Activated CD8-positive, alpha-beta memory T cell treated with anti-CD3 and anti-CD28 coated beads for 48 hours (primary cell): Measurements from ENCODE around the gene SETD7.
"Not testable (repeated sequence)": the region's sequence is repeated elsewhere in the genome, so short reads cannot be mapped to it uniquely, and the experiment has no call there.

Experiments
- DNase-seq, 3 experiments: peaks; one replicate each; pipeline ENCODE4 v3.0.0-alpha.2; 2020; ENCODE audit warnings: low read depth in 2 of 3, low spot score in 2 of 3

SETD7 gene

DNA sequence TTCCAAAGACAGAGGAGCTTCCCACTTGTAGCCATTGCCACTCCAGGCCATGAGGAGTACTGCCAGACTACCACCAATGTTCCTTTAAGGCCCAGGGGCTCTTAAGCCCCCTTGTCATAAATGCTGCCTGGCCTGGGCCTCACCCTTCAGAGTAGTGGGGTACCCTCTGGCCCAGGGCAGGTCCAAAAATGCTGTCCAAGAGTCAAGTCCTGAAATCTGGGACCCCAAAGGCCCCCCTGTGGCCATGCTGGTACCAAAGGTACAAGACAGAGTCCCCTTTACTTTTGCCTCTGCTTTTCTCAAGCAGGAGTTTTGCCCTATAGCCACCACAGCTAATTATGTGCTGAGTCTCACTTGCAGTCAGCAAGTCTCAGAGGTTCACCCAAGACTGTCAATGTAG is 85.7 kb downstream of the SETD7 start:
- no peak for DNase-seq

DNA sequence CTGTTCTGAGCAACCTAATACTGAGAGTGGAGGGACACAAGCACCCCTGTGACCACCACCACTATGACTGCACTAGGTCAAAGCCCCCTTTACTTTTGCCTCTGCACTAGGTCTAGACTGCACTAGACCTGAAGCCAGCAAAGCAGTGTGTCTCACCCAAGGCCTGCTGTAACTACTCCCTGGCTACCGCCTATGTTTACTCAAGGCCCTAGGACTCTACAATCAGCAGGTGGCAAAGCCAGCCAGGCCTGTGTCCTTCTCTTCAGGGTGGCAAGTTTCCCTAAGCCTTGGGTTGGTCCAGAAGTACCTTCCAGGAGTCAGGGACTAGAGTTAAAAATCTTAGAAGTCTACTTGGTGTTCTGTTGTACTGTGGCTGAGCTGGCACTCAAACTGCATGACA is 86.2 kb downstream of the SETD7 start:
- no peak for DNase-seq

DNA sequence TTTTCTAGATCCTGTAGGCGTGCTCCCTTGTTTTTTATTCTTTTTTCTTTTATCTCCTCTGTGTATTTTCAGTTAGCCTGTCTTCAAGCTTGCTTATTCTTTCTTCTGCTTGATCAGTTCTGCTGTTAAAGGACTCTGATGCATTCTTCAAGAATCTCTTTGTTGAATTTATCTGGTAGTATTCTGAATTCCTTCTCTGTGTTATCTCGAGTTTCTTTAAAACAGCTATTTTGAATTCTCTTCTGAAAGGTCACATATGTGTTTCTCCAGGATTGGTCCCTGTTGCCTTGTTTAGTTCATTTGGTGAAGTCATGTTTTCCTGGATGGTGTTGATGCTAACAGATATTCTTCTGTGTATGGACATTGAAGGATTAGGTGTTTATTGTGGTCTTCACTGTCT is 86.8 kb downstream of the SETD7 start:
- no peak for DNase-seq

DNA sequence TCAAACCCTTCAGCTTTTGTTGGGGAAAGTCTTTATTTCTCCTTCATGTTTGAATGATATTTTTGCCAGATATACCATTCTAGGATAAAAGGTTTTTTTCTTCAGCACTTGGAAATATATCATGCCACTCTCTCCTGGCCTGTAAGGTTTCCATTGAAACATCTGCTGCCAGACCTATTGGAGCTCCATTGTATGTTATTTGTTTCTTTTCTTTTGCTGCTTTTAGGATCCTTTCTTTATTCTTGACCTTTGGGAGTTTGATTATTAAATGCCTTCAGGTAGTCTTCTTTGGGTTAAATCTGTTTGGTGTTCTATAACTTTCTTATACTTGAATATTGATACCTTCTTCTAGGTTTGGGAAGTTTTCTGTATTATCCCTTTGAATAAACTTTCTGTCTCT is 87.3 kb downstream of the SETD7 start:
- DNase-seq = not testable (repeated sequence)

- DNase-seq = no peak
Measured at GRCh38 chr4:139465922-139466321, 90.1 kb downstream of the SETD7 start.

- DNase-seq = not testable (repeated sequence)
Measured at GRCh38 chr4:139464512-139464911, 91.5 kb downstream of the SETD7 start.

- no peak for DNase-seq
Measured at GRCh38 chr4:139461022-139461628, 94.9 kb downstream of the SETD7 start.

GRCh38 chr4:139460565-139460964 is 95.5 kb downstream of the SETD7 start:
- DNase-seq = no peak

GRCh38 chr4:139458999-139459398 is 97.0 kb downstream of the SETD7 start:
- DNase-seq = no peak

DNA sequence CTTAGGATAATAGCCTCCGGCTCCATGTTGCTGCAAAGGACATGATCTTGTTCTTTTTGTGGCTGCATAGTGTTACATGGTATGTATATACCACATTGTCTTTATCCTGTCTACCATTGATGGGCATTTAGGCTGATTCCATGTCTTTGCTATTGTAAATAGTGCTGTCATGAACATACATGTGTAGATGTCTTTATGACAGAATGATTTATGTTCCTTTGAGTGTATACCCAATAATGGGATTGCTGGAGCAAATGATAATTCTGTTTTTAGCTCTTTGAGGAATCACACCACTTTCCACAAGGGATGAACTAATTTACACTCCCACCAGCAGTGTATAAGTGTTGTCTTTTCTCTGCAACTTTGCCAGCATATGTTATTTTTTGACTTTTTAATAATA is 97.5 kb downstream of the SETD7 start:
- no peak for DNase-seq

GRCh38 chr4:139457318-139457717 is 98.7 kb downstream of the SETD7 start:
- DNase-seq = no peak

- DNase-seq = no peak
Measured at GRCh38 chr4:139455126-139455538, 100.9 kb downstream of the SETD7 start.

DNA sequence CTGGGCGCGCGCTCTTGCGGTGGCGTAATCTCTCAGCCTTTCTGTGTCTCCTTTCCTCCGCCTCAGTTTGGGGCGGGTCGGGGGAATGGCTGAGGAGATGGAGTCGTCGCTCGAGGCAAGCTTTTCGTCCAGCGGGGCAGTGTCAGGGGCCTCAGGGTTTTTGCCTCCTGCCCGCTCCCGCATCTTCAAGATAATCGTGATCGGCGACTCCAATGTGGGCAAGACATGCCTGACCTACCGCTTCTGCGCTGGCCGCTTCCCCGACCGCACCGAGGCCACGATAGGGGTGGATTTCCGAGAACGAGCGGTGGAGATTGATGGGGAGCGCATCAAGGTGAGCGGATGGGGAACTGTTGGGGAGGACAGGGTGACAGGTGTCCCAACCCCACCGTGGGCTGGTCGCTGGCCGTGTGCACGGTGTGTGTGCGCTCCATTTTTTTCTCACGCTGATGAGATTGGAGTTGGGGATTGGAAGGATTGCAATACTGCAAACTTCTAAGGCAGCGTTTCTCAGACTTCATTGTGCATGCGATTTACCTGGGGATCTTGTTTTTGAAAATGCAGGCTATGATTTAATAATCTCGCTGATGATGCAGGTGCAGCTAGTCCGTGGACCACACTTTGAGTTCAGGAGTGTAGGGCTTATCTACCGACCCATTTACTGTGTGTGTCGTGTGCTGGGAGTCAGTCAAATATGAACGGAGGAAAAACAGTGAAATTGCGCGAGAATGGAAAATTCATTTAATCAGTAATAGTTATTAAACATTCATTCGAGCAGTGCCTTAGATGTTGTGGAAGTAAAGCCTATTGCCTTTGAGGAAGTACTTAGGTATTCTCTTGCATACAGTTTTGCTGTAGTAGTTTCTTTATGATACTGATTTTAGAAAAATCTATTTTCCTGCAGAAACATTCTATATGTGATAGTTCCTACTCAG is 101.6 kb downstream of the SETD7 start, which contains the start of gene RAB33B:
Gene RAB33B (plus strand): TSS at position 11 of the 935 bp plus-strand sequence. CDS start 75 bp downstream, at position 86.
- DNase-seq = no peak

DNA sequence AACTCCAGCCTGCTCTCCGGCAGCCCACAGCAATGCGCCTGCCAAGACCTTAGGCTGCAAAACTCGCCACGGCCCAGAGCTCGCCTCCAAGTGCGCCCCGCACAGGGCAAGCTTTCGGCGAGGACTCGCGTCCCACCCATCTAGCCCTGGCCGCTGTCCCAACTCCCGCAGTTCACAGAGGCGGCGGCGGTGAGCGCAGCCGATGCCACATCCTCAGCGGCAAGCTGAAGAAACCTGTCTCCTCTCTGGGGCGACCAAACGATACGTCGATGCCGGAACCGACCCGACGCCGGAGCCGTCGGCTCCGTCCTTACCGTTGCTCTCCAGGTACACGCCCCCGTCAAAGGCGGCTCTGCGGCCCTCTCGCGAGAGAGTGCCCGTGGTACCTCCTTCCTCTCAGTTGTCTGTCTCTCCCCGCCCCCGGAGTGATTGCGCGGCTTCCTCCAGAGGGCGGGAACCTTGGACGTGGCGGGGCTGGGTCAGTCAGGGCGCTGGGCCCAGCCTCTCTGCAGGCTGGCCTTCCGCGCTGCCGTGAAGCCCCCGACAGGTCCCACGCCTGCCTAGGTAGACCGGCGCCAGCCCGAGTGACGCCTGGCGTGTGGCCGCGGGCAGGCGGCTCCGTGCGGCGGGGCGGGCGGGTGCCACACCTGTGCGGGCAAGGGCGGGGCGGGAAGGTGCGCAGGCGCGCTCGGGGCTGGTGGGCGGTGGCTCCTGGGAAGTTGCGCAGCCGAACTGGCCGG is 102.5 kb downstream of the SETD7 start:
- peak; percentile 88 to 90 (median 89) for DNase-seq

DNA sequence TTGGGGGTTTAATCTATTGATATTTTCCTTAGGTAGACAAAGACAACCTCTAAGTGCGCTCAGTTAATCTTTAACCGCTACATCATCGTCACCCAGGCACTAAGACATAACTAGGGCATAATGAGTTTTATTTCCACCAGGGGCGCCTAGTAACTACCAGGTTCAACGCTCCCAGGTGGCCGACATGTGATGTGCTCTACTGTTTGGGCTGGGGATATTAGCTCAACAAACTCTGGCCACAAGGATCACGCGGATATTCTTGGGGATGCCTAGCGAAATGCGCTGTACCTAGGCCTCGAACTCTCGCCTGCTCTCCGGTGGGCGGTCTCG is 103.0 kb downstream of the SETD7 start:
- DNase-seq = no peak

- DNase-seq = no peak
Measured at GRCh38 chr4:139451997-139452396, 104.0 kb downstream of the SETD7 start.

- no peak for DNase-seq
Measured at GRCh38 chr4:139450586-139450985, 105.4 kb downstream of the SETD7 start.

- not testable (repeated sequence) for DNase-seq
Measured at GRCh38 chr4:139447078-139447477, 108.9 kb downstream of the SETD7 start.
